Stomach (tissue), 19 donors: ENCODE results near the gene EMC9. TPM values are rescaled to one million over a fixed set of nuclear protein-coding genes. Genes with fewer than 3 reads are reported as not detected.

ENCODE experiments used
- DNase-seq, 2 donors: peaks; one replicate each; pipeline versions ENCODE4 v3.0.0 to v3.0.0-alpha.2; 2013 to 2019
- H3K27ac ChIP-seq, 5 donors: fragments of 200-600 bp in 4 of 5; sonication (generic) in 4 of 5; one replicate each; pipeline ENCODE4 v1.5.1; 2013 to 2019; ENCODE audit warnings: mild to moderate bottlenecking in 1 of 5, moderate library complexity in 1 of 5
- H3K27me3 ChIP-seq, 3 donors: fragments of 200-600 bp; sonication (generic); one replicate each; pipeline ENCODE4 v1.5.1; 2017 to 2019; ENCODE audit warnings: mixed run types in 1 of 3
- H3K36me3 ChIP-seq, 4 donors: fragments of 200-600 bp; sonication (generic); 1 replicate in 3 of 4; 2 replicates in 1 of 4; pipeline ENCODE4 v1.5.1; 2016 to 2019
- H3K4me1 ChIP-seq, 4 donors: fragments of 200-600 bp; sonication (generic); one replicate each; pipeline ENCODE4 v1.5.1; 2016 to 2019
- H3K4me3 ChIP-seq, 4 donors: fragments of 200-600 bp; sonication (generic) in 3 of 4; one replicate each; pipeline ENCODE4 v1.5.1; 2016 to 2019; ENCODE audit warnings: mild to moderate bottlenecking in 1 of 4
- H3K9me3 ChIP-seq, 4 donors: fragments of 200-600 bp; sonication (generic); one replicate each; pipeline ENCODE4 v1.5.1; 2016 to 2019
- EP300 ChIP-seq: sonication (generic); formaldehyde crosslinking; IDR thresholded peaks from one replicate; pipeline ENCODE4 v1.6.1; 2017; ENCODE audit warnings: antibody characterized with exemption
- POLR2A ChIP-seq, 4 donors: fragments of 450-650 bp; IDR thresholded peaks; one replicate each; pipeline ENCODE4 v1.6.1; 2016; ENCODE audit warnings: antibody characterized with exemption in 4 of 4, control low read depth in 2 of 4, mild to moderate bottlenecking in 1 of 4, moderate library complexity in 1 of 4
- POLR2AphosphoS5 ChIP-seq, 3 donors: sonication (generic); formaldehyde crosslinking; IDR thresholded peaks; one replicate each; pipeline ENCODE4 v1.6.1; 2016; ENCODE audit warnings: antibody characterized with exemption in 3 of 3
- WGBS, 5 donors: extraction: QIAGEN DNeasy Blood & Tissue Kit in 3 of 5; methylation state at CpG; one replicate each; pipeline versions ENCODE4 v1.1.5 to v1.1.7; 2013 to 2018; 5-methylcytosine and 5-hydroxymethylcytosine counted together
- intact Hi-C: fragments of 100-400 bp; cut with DNase I; formaldehyde crosslinking; loops from one replicate; pipeline ENCODE4 v1.15.1; 2023; ENCODE audit warnings: low total_unique reads
- long read RNA-seq, 10 donors: transcript quantifications; one replicate each; lab custom pipeline, GENCODE V29; 2026
- polyA plus RNA-seq, 3 donors: library from polyadenylated mRNA; stranded (reverse); fragments of 200-250 nt; gene quantifications; one replicate each; pipeline ENCODE4 v1.2.3, GENCODE V29; 2013
- total RNA-seq, 5 donors: library from RNA; depleted of rRNA; stranded (reverse); fragments of >200 nt; gene quantifications; one replicate each; pipeline versions ENCODE4 v1.1.0 to v1.2.3, GENCODE V29; 2014 to 2016
- TF ChIP-seq, protein P1 (sequence below), 7 experiments: fragments of 450-650 bp in 4 of 7; fragments of 200-600 bp in 3 of 7; sonication (generic) in 3 of 7; IDR thresholded peaks; one replicate each; pipeline ENCODE4 v1.5.1; 2016 to 2019; ENCODE audit warnings: antibody characterized with exemption in 7 of 7, control low read depth in 2 of 7, mild to moderate bottlenecking in 1 of 7
- donor health status: healthy with polysubstance abuse.
- donor health status: Bipolar disorder and iron deficiency.
- donor health status: healthy.

The EMC9 gene
- 10 to 100 TPM in 1 of 5 donors, 1 to 10 TPM in 4; 1.3 to 33.9 (median 4.6) TPM for total RNA-seq
- polyA plus RNA-seq, result 10 to 100 TPM; 32.0 to 59.6 (median 42.9) TPM
- long read RNA-seq, donor 1, transcript EMC9-203 (1 exons, 565 nt), result major isoform, 5 of 7 reads
- long read RNA-seq, donor 1, partial matches to known transcripts, result 0 of 7 reads
- long read RNA-seq, donor 1, other reads (novel, unspliced or antisense), result 0 of 7 reads
- long read RNA-seq, donor 2, transcript EMC9-203 (1 exons, 565 nt), result major isoform, 5 of 21 reads
- long read RNA-seq, donor 2, transcript EMC9-201 (6 exons, 835 nt), result major isoform, 5 of 21 reads
- long read RNA-seq, donor 2, partial matches to known transcripts, result 6 of 21 reads
- long read RNA-seq, donor 2, other reads (novel, unspliced or antisense), result 0 of 21 reads
- long read RNA-seq, donor 3, transcript EMC9-203 (1 exons, 565 nt), result major isoform, 8 of 17 reads
- long read RNA-seq, donor 3, partial matches to known transcripts, result 6 of 17 reads
- long read RNA-seq, donor 3, other reads (novel, unspliced or antisense), result 0 of 17 reads
- long read RNA-seq, donor 4, transcript EMC9-203 (1 exons, 565 nt), result major isoform, 5 of 39 reads
- long read RNA-seq, donor 4, partial matches to known transcripts, result 11 of 39 reads
- long read RNA-seq, donor 4, other reads (novel, unspliced or antisense), result 23 of 39 reads
- long read RNA-seq, donor 5, partial matches to known transcripts, result 0 of 7 reads
- long read RNA-seq, donor 5, other reads (novel, unspliced or antisense), result 0 of 7 reads
- long read RNA-seq, donor 6, transcript EMC9-201 (6 exons, 835 nt), result minor isoform, 6 of 35 reads
- long read RNA-seq, donor 6, transcript EMC9-203 (1 exons, 565 nt), result major isoform, 7 of 35 reads
- long read RNA-seq, donor 6, partial matches to known transcripts, result 14 of 35 reads
- long read RNA-seq, donor 6, other reads (novel, unspliced or antisense), result 0 of 35 reads
- long read RNA-seq, donor 7, partial matches to known transcripts, result 0 of 6 reads
- long read RNA-seq, donor 7, other reads (novel, unspliced or antisense), result 0 of 6 reads
- long read RNA-seq, donor 8, transcript EMC9-203 (1 exons, 565 nt), result major isoform, 16 of 261 reads
- long read RNA-seq, donor 8, partial matches to known transcripts, result 118 of 261 reads
- long read RNA-seq, donor 8, other reads (novel, unspliced or antisense), result 123 of 261 reads
- long read RNA-seq, donor 9, transcript EMC9-201 (6 exons, 835 nt), result major isoform, 5 of 14 reads
- long read RNA-seq, donor 9, partial matches to known transcripts, result 5 of 14 reads
- long read RNA-seq, donor 9, other reads (novel, unspliced or antisense), result 0 of 14 reads
- long read RNA-seq, donor 10, transcript EMC9-203 (1 exons, 565 nt), result major isoform, 7 of 14 reads
- long read RNA-seq, donor 10, partial matches to known transcripts, result 6 of 14 reads
- long read RNA-seq, donor 10, other reads (novel, unspliced or antisense), result 0 of 14 reads

- peaks cover 28 to 84% (median 77%) of the 10 kb centered on the region in 4 donors for H3K4me1 ChIP-seq
- H3K4me3 ChIP-seq, result peak within 1 kb of the TSS; percentile 71 to 85 (median 76)
- no peaks in the 10 kb centered on the region for H3K27me3 ChIP-seq
- intact Hi-C loops, result no loop called here
- no peaks in the 10 kb centered on the region for H3K9me3 ChIP-seq
- TF ChIP-seq POLR2A (IDR thresholded peaks at IDR 0.05), result peak in 1 of 4 donors; percentile 30
- TF ChIP-seq EP300, result no peak
- peak; percentile 66 to 84 (median 77) for TF ChIP-seq POLR2AphosphoS5 (IDR thresholded peaks at IDR 0.05)
- TF ChIP-seq, protein P1, sequence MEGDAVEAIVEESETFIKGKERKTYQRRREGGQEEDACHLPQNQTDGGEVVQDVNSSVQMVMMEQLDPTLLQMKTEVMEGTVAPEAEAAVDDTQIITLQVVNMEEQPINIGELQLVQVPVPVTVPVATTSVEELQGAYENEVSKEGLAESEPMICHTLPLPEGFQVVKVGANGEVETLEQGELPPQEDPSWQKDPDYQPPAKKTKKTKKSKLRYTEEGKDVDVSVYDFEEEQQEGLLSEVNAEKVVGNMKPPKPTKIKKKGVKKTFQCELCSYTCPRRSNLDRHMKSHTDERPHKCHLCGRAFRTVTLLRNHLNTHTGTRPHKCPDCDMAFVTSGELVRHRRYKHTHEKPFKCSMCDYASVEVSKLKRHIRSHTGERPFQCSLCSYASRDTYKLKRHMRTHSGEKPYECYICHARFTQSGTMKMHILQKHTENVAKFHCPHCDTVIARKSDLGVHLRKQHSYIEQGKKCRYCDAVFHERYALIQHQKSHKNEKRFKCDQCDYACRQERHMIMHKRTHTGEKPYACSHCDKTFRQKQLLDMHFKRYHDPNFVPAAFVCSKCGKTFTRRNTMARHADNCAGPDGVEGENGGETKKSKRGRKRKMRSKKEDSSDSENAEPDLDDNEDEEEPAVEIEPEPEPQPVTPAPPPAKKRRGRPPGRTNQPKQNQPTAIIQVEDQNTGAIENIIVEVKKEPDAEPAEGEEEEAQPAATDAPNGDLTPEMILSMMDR (IDR thresholded peaks at IDR 0.05), result peak in 5 of 7 experiments; percentile 50 to 72 (median 66)
- DNase-seq, result peak; percentile 100
- H3K36me3 ChIP-seq, result peaks cover 28 to 43% (median 37%) of the 10 kb centered on the region in 4 donors
- WGBS, 5 donors, result 0 to 1% (median 0%) methylated on average over 30 to 65 of the region's 65 CpGs
- peak within 1 kb of the TSS; percentile 89 to 94 (median 92) for H3K27ac ChIP-seq
These were observed at the start of gene EMC9 for GRCh38 chr14:24141097-24141880. Gene EMC9 (minus strand): TSS chr14:24141591. CDS start chr14:24141304, 287 bp downstream.

DNA sequence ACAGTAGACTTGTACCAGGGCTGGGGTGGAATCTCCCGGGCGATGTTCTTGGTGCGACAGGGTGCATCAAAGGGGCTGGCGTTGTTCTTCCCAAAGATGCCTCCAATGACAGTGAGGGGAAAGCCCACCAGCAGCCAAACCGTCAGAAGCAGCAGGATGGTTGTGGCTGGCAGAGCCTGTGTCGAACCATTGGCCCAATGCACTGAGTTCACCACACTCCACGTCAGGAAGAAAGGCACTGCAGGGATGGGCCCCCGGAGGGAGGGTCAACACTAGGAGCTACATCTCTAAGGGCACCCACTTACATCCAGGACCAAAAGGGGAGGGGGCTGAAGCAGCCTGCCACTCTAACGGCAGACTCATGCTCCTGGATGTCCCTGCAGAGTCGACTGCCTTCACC, 49.0 kb upstream of the EMC9 start:
- H3K4me3 ChIP-seq, result no peak overlapping the region
- DNase-seq, result no peak
- whole genome bisulfite sequencing, 5 donors, result 79 to 92% (median 90%) methylated on average over 10 of the region's 10 CpGs
- H3K27me3 ChIP-seq, result no peaks in the 10 kb centered on the region
- no peaks in the 10 kb centered on the region for H3K9me3 ChIP-seq
- no peak overlapping the region for H3K27ac ChIP-seq
- intact Hi-C loops, result no loop called here
- peaks cover 16 to 58% (median 50%) of the 10 kb centered on the region in 4 donors for H3K36me3 ChIP-seq
- peaks cover 25 to 65% (median 49%) of the 10 kb centered on the region in 4 donors for H3K4me1 ChIP-seq
- no peak for TF ChIP-seq POLR2A (IDR thresholded peaks at IDR 0.05)
- TF ChIP-seq POLR2AphosphoS5 (IDR thresholded peaks at IDR 0.05), result no peak
- TF ChIP-seq EP300, result no peak
- TF ChIP-seq, protein P1 (IDR thresholded peaks at IDR 0.05), result no peak

GRCh38 chr14:24189460-24189859, 48.1 kb upstream of the EMC9 start:
- DNase-seq, result no peak
- 94 to 95% (median 94%) methylated on average over 9 of the region's 9 CpGs for WGBS, 5 donors
- no peak overlapping the region for H3K4me3 ChIP-seq
- H3K27me3 ChIP-seq, result no peaks in the 10 kb centered on the region
- intact Hi-C loops, result no loop called here
- TF ChIP-seq EP300, result no peak
- TF ChIP-seq, protein P1 (IDR thresholded peaks at IDR 0.05), result no peak
- no peak for TF ChIP-seq POLR2AphosphoS5 (IDR thresholded peaks at IDR 0.05)
- no peak for TF ChIP-seq POLR2A (IDR thresholded peaks at IDR 0.05)
- peaks cover 23 to 67% (median 60%) of the 10 kb centered on the region in 4 donors for H3K36me3 ChIP-seq
- no peaks in the 10 kb centered on the region for H3K9me3 ChIP-seq
- H3K27ac ChIP-seq, result peak overlapping the region in 3 of 5 donors; percentile 39 to 87 (median 86)
- H3K4me1 ChIP-seq, result peaks cover 20 to 60% (median 42%) of the 10 kb centered on the region in 4 donors
